OCI-M2 (cell line): Measurements from ENCODE around the gene SFT2D3.

ENCODE experiments used
- DNase-seq: peaks from one replicate; lab custom pipeline; 2025; ENCODE audit not compliant: unreplicated experiment; lab: John Stamatoyannopoulos, UW

Gene SFT2D3

DNA sequence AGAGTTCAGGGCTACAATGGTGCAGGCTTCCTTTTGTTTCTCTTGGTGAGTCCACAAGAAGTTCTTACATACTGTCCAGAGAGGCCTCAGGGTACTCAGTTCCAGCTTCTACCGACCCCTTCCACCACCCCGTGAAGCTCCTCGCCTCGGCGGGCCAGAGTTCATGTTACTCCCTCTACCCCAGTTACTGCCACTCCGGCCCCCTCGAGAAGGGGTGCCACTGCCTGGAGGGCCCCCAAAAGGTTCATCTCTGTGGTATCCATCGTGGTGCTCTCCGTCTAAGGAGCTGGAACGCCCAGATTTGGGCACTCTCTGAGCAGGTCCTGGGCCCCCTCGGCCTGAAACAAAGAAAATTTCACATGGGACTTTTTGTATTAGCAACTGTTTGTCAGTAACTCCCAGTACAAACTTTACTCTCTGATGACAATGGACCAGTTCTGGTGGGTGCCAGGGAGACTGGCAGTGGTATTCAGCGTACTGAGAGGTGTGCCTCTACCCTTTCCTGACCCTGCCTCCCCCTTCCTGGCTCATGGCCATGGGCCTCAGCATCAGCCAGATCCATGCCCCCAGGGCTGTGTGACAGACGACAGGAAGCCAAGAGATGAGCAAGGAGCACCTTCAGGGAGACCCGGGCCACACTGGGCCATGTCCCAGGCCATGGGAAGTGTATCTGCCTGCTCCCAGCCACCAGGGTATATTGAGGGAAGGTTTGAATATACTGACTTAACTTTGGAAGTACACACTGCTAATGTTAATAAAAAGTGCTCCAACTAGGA, 5.1 kb downstream of the SFT2D3 start:
- DNase-seq, result no peak

DNA sequence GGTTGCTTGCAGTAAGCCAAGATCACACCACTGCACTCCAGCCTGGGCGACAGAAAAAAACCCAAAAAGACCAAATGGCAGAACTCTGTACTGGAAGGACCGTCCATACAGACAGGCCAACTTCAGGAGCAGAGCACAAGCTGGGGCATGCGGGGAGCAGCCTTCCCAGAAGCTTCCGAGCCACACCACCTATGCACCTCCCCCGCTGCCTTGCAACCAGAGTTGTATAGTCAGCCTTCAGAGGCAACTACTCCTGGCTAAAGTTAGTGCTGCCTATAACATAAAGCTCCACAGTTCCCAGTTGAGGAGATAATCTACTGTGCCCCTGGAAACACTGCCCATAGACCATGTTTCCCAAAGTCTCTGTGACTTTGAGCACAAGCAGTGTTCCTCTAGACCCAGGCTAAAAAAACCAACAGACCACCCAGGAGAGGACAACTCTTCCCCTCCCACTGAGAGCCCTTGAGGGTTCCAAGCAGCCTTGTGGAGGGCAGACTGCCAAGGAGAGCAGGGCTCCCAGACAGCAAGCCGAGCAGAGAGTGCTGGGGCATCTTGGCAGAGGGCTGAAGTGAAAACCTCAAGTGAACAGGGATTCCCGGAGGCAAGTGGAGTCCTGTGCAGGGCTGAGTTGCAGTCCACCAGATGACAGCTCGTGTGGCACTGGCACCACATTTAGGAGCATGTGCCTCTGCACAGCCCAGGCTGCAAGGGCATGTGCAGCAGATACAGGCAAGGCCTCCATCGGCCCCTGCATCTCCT, 6.8 kb downstream of the SFT2D3 start:
- no peak for DNase-seq

DNA sequence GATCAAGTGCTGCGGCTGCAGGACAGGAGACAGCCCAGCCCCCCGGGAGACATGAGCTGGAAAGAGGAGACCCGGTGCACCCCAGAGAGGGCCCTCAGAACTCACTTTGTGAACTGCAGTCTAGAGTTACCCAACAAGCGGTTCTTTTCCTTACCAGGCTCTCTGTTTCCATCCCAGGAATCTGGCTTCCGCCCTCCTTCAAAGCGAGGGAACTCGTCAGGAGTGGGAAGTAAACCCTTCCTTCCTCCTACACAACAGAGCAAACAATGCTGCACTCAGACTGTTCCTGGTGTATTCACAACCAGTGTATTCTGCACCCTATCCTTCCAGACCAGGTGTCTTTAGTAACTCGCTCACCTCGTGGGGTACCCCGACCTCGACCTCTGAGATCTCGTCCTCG, 8.0 kb downstream of the SFT2D3 start:
- DNase-seq, result no peak

DNA sequence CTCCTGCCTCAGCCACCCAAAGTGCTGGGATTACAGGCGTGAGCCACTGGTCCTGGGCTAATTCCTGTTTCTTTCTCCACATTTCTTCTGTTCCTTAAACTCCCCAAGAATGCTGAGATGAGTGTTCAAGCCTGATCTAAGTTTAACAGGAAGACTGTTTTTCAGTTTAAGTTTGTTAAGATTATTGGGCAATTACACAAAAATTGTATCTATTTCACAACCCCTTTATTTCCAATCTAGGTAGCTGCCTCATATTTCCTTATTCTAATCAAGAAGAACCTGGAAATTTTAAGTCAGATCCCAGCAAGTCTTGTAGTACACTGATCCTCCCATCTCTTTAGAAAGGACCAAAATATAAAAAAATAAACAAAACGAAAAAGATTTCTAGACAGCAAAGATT, 11.7 kb downstream of the SFT2D3 start:
- DNase-seq, result no peak

DNA sequence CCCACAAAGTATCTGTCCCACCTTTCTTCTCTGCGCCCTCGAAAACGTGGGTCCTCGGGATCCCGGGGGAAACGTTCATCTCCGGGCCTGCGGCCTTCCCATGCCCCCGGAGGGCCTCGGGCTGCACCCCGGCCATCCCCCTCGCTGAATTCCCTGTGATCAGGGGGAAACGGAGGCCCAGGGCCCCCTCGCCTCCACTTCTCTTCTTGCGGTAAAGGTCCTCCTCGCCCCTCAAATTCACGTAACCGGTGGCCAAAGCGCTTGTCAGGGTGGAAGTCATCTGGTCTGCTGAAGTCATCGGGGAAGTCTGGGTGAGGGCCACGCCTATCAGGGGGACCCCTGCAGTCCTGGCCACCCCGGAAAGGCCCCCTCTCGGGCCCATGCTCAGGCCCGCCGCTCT, 12.3 kb downstream of the SFT2D3 start:
- DNase-seq, result no peak

DNA sequence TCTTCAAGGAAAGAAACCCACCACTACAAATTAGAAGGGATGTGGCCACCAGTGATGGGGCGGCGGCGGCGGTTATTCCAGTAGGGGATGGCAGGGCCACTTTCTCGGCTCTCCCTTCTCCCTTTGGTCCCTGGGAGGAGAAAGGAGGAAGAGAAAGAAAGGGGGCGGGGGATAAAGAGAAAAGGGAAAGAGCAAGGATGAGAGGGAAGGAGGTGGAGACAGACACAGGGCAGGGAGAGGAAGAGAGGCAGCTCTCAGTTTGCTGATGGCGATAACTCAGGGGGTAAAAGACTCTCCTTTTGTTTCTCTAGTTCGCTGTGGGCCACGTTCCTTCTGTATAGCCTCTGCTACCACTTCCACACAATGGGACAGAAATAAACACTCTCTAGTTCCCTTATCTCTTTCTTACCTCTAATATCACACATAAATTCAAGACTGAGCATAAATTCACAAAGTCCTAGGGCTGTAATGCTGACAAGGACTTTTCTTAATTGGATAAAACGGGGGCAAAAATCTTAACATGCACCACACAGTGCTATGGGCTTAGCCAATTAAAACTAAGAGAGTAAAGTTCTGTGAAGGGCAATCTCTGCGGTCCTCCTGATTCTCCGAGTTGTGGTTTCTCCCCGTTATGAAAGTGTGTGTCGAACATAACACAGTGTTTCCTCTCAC, 14.6 kb downstream of the SFT2D3 start:
- no peak for DNase-seq

DNA sequence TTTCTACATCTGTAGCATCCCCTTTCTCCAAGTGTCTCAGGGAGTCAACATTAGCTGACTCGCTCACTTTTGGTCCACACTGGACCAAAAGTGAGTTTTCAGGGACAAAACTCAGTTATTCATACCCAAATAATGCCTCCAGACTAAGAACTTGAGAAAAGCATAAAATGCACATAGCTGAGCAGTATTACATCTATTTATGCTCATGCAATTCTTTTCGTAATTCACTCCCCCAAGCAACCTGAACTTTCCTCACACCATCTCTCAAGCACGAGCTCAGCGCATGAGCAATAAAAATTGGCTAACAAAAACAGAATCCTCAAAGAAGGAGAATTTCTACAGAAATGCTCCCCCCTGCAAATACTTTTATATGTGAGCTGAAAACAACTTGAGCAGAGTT, 17.0 kb downstream of the SFT2D3 start:
- no peak for DNase-seq

DNA sequence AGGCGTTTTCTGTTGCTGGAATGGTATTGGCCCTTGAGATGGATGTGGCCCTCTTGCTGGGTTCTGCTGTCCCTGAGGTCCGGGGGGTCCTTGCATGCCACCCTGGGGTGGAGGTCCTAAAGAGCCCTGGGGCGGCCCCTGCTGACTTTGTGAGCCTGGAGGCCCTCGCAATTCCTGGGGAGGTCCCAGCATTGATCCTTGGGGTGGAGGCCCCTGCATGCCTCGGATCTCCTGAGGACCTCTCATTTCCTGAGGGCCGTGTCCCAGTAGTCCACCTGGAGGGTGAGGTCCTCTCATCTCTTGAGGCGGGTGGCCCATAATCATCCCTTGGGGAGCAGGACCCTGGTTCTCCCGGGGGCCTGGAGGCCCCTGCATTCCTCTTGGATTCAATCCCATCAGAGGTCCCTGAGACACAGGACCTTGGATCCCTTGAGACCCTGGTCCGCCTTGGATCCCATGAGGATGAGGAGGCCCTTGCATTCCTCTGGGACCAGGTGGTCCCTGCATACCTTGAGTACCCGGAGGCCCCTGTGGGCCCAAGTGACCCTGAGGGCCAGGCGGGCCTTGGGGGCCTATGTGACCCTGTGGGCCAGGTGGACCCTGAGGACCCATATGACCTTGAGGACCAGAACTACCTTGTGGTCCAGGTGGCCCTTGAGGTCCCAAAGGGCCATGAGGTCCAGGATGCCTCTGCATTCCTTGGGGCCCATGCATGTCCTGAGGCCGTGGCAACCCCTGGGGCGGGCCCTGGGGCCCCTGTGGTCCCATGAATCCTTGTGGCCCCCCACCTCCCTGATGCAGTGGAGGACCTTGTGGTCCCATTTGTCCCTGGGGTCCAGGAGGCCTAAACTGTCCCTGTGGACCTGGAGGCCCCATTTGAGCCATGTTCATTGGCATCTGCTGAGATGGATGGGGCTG, 18.3 kb downstream of the SFT2D3 start:
- DNase-seq, result no peak

DNA sequence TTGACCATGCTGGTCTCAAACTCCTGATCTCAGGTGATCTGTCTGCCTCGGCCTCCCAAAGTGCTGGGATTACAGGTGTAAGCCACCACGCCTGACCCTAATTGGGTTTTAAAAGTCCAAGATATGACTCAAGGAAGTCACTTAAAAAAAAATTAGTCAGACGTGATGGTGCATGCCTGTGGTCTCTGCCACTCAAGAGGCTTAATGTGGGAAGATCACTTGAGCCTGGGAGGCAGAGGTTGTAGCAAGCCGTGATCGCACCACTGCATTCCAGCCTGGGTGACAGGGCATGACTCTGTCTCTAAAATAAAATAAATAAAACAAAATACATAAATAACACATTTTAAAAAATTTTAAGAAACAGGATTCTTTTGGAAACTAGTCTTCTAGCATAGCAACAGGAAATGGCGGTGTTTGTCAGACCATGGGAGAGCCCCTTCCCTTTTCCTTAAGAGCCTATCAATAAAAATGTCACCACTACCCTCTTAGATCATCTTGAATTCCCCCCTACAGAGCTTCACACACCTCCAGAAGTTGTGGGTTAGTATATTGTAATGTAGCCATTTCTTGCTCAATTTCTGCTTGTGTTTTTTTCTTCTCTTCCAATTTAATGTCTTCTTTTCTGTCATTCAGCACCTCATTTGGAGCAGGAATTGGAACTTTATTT, 20.1 kb downstream of the SFT2D3 start:
- DNase-seq, result no peak

DNA sequence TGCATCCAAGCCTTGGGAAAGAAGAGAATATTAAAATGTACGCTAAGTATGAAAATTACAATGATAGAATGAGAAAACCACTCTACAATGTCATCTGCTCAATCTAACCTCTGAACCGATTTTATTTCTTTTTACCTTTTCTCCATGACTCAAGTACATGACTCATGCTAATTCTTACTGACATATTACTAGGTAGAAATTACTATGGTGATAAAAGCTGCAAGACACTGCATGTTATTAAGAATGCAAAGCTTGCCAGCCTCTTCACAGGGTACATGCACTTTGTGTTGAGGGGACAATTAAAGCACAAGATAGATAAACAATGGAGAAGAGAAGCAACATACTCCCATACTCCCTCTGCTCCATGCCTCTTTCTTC, 20.7 kb downstream of the SFT2D3 start:
- no peak for DNase-seq

DNA sequence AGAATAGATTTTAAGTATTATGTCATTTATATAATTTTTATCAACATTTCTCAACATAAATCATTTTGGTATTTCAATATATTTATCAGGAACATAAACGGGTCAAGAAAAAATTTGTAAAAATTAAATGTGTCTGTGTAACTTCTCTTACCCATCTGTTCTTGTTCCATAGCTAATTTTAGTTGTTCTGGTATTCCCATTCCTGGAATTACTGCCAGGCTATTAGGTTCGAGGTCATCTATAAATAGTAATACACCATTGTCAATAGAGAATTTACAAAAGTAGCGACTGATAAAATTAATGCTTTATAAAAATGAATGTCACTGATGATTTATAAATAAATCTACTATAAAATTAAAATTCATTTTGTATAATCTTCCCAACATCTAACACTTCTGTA, 21.5 kb downstream of the SFT2D3 start:
- DNase-seq, result no peak

DNA sequence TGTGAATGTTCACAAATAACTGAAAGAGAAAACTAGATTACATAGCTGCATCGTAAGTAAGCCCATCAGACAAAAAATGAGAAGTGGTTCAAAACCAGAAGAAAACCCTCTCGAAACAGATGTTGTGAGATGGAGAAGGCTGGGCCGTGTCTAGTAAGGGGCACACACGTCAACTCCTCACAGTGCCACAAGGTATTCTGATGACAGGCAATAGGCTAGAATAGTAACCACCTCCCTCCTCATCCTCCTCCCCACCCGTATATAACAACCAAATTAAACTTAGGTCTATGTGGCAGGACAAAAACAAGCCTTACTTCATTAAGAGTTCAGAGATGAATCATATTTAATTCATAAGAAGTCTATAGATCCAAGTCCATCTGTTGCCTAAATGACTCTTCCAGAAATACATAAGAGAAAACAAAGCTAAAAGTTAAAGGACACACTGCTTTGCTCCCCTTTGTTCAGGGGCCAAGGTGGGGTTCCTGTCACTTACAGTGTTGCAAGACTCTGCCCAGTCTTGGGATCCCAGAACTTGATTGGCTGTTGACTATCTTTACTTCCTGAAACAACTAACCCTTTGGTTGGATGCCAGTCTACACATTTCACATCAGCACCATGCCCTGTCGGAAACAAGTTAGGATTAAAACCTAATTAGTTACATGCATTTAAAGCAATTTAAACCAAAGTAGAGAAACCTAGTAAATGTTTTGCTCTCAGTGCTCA, 25.0 kb downstream of the SFT2D3 start:
- no peak for DNase-seq

DNA sequence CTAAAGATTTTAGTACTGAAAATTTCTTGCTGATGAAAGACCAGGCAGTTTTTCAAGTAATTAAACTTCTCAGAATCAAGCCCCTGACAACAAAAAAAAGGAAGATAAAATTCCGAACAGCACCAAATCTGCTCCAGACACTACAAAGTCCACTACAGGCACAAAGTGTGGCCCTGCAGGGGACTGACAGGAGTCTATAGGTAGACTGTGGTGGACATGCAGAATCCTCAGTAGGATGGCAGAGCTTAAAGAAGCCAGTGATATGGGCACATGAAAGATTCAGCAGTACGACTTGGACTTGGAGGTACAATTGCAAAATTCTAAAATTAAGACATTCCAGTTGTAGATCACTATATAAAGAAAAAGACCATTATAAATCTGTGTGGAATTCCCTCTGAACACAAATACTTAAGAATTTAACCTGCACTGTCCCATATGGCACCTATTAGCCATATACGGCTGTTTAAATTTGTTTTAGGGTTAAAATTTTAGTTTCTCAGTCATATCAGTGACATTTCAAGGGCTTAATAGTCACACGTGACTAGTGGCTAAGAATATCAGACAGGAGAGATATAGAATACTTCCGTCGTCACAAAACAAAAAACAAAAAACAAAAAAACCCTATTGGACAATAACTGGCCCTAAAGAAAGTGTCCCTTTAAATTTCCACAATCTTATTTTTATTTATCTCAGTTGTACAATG, 32.0 kb downstream of the SFT2D3 start:
- DNase-seq, result no peak

DNA sequence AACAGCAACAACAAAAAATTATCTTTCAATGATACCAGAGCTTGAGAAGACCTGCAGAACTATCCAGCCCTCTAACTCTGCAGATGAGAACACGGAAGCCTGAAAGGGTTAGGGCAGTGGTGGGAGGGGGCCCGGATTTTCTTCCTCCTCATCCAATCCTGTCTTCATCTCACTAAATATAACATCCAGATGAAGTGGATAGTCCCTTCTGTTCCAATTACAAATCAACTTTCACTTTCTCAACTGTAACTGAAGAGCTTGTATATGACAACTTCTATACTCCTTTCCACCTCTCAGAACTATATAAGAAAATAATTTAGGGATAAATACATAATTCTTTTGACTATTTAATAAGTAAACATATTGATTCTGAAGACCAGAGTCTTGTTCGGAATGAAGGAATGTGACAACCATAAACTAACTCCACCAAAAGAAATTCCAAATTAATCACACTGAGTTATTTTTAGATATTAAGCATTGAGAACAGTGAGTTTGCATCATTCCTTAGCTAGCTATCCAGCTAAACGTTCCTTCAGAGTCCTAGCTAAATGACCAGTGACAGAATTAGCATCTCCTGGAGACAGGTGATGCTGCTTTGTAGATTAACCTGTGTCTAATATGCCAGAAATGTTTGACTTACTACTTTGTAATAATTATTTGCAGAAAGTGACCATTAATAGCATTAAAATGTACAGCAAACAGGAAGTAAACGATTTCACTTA, 32.7 kb downstream of the SFT2D3 start:
- DNase-seq, result no peak

DNA sequence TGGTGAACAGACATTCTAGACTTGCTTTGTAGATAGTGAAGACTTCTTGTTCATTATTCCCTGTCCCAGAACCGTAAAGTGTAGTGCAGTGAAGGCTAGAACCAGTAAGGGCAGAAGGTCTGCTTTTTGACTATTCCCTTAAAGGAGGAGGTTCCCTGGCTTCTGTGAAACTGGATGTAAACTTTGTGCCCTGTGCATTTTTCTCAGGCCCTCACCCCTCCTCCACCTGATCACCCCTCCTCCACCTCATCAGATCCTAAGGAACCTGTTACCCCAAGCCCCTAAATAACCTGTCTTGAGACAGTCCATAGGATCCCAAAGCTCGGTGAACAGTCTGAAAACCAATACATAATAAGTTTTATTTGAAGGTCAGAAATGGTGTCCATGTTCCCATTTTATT, 33.7 kb downstream of the SFT2D3 start:
- no peak for DNase-seq

DNA sequence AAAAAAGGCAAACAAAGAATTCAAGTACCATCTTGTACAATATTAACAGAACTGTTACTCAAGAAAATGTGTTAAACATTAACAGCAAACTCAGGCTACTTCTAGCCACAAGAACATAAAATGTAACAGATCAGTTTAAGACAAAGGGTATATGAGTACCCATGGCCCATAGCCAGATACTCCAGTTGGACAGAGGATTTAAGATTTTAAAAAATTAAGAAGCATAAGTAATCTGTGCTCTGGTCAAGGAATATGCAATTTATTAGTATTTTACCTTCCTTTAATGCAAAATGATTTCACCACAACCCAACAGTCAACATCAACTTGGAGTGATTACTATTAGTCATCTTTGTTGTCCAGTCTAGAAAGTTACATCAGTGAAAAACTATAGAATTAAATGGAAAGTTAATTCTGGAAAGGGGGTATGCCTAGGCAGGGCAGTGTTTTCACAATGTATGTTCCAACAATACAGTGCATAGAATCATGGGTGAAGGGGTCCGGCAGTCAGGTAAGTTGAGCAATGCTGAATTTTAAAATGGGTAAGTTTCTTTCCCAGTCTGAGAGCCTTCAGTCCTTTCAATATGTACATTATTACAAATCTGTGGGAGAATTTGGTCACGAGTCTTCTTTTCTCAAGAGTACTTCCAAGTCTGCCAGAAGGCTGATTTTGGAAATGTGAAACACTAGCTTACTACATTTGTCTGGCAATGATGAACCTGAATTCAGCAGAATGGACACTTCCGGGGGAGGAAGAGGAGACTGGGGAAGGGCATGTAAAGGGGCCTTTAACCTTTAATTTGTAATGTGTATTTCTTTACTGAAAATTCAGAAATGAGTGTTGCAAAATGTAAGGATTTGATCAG, 34.5 kb downstream of the SFT2D3 start:
- no peak for DNase-seq

DNA sequence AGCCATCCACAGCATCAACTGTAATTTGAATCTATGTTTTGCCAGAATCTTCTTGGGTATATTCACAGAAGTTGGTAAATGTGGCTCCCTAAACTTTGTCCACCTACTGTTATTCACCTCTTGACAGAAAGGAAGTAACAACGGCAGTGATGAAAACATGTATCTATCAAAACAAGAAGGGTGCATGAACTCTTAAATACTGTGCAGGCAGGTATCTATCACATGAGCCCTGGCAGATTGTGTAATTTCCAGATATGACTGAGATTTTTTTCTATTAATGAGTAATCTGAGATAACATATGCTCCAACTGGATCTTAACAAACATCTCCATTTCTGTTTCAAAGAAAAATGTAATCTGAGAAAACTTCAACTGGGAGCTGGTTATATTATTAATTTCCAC, 36.6 kb downstream of the SFT2D3 start:
- DNase-seq, result no peak

DNA sequence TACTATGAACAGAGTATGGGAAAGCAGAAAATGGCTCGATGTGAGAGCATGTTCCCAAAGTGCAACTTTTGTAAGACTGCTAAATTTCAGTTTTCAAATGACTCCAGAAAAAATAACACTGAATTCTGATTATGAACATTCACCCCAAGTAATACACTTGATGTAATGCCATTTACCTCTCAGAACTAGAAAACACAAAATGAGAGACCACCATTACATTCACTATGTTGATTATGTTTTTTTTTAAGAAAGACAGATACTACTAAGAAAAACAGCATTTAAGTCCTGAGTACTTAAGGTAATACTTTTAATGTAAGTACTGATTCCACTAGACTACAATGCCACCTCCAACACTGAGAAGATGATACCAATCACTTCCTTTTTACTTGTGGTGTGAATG, 38.5 kb downstream of the SFT2D3 start:
- DNase-seq, result no peak
